ENCODE results near the gene RAB40B. TPM values are rescaled to one million over a fixed set of nuclear protein-coding genes. Genes with fewer than 3 reads are reported as not detected.

The RAB40B gene
- total RNA-seq, 3 donors from 2014 or later = 8.8 to 25.6 (median 12.8) TPM

GRCh38 chr17:82619211-82619610 lies 79.3 kb downstream of the RAB40B start:
- Histone ChIP-seq H3K27ac (no peak overlapping the region), H3K36me3 (peaks cover 3% of the 10 kb centered on the region), H3K9me3 (no peaks in the 10 kb centered on the region), H3K27me3 (no peaks in the 10 kb centered on the region), H3K4me1 (no peaks in the 10 kb centered on the region), H3K4me3 (no peak overlapping the region)
- no peak for DNase-seq (ENCODE audit: low spot score in 2 of 2)
- intact Hi-C loops (cut with DNase I; ENCODE audit: low total_unique reads) = no loop called here
- TF ChIP-seq POLR2A (IDR thresholded peaks at IDR 0.05) = no peak
- no peak for TF ChIP-seq POLR2AphosphoS5 (IDR thresholded peaks at IDR 0.05)
- no peak for TF ChIP-seq CTCF (IDR thresholded peaks at IDR 0.05)

GRCh38 chr17:82616021-82616711 lies 82.3 kb downstream of the RAB40B start:
- no peaks in the 10 kb centered on the region for H3K27me3 ChIP-seq
- no peak overlapping the region for H3K27ac ChIP-seq
- no peak overlapping the region for H3K4me3 ChIP-seq
- intact Hi-C loops (cut with DNase I; ENCODE audit: low total_unique reads) = no loop called here
- H3K36me3 ChIP-seq = peaks cover 3% of the 10 kb centered on the region
- DNase-seq (ENCODE audit: low spot score in 2 of 2) = no peak
- TF ChIP-seq POLR2AphosphoS5 (IDR thresholded peaks at IDR 0.05) (no peak), POLR2A (IDR thresholded peaks at IDR 0.05) (no peak), CTCF (IDR thresholded peaks at IDR 0.05) (no peak)
- H3K4me1 ChIP-seq = no peaks in the 10 kb centered on the region
- no peaks in the 10 kb centered on the region for H3K9me3 ChIP-seq

DNA sequence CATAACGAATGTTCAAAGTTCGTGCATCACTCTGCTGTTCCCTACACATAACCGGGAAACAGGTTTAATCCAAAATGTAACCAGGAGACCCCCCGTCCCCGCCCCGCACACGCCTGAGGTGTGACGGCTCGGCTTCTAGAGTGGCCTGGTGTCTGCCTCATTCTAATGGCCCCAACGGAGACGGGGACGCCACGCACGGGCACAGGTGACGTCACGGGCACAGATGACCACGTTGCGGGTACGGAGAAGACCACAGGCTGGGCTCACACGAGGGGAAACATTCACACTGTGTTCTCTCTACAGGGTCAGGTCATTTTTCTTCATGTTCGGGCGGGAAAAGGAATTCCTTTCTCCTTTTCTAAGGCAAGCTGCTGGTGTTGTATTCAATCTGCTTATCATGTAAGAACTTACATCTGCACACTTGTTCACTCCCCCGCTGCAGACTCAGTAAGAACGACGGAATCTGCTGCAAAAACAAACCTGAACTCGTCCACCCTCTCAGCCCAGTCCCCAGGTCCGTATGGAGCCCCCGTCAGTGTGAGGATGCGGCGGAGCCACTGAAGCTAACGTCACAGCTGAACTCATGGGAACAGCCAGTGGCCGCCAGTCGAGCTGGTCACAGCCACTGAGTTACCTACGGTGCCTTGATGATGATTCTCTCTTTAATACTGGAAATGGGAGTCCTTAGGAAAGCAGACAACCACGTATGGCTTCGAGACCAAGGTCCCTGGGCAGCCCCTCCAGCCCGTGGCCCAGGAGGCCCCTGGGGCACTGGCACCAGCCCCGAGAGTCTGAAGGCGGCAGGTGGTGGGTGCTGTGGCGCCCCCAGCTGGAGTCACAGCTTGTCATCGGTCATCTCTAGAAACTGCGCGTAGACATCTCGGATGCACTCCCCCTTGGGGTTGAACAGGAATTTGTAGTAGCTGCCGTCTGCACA lies 83.1 kb downstream of the RAB40B start:
- Histone ChIP-seq H3K27me3 (no peaks in the 10 kb centered on the region), H3K36me3 (peaks cover 3% of the 10 kb centered on the region), H3K4me3 (no peak overlapping the region), H3K9me3 (no peaks in the 10 kb centered on the region), H3K4me1 (no peaks in the 10 kb centered on the region), H3K27ac (no peak overlapping the region)
- no peak for DNase-seq (ENCODE audit: low spot score in 2 of 2)
- intact Hi-C loops (cut with DNase I; ENCODE audit: low total_unique reads) = loop anchor here (1.0 to 2.0 kb wide), 2 partner anchors 17 to 33 kb away; partner anchors contain the start of gene WDR45B
- TF ChIP-seq POLR2A (IDR thresholded peaks at IDR 0.05) (no peak), CTCF (IDR thresholded peaks at IDR 0.05) (no peak), POLR2AphosphoS5 (IDR thresholded peaks at IDR 0.05) (no peak)

DNA sequence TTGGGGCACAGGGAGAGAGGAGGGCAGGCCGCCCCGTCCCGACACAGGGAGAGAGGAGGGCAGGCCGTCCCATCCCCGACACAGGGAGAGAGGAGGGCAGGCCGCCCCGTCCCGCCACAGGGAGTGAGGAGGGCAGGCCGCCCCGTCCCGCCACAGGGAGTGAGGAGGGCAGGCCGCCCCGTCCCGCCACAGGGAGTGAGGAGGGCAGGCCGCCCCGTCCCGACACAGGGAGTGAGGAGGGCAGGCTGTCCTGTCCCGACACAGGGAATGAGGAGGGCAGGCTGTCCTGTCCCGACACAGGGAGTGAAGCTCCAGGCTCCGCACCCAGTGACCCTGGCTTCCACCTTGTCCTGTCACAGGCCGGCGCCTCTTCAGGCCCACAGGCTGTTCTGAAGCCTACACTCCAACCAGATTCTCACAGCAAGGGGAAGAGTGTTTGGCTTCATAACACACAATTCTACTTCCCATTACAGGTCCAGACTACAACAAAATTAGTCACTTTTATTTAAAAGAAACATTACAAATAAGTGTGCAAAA lies 84.3 kb downstream of the RAB40B start:
- Histone ChIP-seq H3K27ac (peak overlapping the region in 1 of 2 donors; percentile 36), H3K36me3 (peaks cover 3% of the 10 kb centered on the region), H3K4me1 (no peaks in the 10 kb centered on the region), H3K27me3 (no peaks in the 10 kb centered on the region), H3K4me3 (no peak overlapping the region), H3K9me3 (no peaks in the 10 kb centered on the region)
- intact Hi-C loops (cut with DNase I; ENCODE audit: low total_unique reads) = loop anchor here (2.0 kb wide), 1 partner anchor 15 kb away; no protein-coding TSS in a partner anchor
- TF ChIP-seq CTCF (IDR thresholded peaks at IDR 0.05) (no peak), POLR2A (IDR thresholded peaks at IDR 0.05) (no peak), POLR2AphosphoS5 (IDR thresholded peaks at IDR 0.05) (no peak)
- DNase-seq (ENCODE audit: low spot score in 2 of 2) = no peak

All from breast epithelium (tissue), 4 donors.